ENCODE results near the gene AAK1.

DNA sequence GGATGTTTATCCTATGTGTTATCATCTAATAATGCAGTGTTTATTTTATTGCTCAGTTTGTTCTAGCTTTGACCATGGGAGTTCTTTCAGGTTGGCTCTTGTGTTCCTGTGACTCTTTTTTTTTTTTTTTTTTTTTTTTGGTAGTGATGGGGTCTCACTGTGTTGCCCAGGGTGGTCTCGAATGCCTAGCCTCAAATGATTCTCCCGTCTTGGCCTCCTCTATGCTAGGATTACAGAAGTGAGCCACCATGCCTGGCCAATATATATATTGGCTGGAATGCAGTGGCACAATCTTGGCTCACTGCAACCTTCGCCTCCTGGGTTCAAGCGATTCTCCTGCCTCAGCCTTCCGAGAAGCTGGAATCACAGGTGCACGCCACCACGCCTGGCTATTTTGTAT is 187.4 kb downstream of the AAK1 start:
- TF ChIP-seq POLR2A (IDR thresholded peaks at IDR 0.05), result no peak
- TF ChIP-seq, protein P1, sequence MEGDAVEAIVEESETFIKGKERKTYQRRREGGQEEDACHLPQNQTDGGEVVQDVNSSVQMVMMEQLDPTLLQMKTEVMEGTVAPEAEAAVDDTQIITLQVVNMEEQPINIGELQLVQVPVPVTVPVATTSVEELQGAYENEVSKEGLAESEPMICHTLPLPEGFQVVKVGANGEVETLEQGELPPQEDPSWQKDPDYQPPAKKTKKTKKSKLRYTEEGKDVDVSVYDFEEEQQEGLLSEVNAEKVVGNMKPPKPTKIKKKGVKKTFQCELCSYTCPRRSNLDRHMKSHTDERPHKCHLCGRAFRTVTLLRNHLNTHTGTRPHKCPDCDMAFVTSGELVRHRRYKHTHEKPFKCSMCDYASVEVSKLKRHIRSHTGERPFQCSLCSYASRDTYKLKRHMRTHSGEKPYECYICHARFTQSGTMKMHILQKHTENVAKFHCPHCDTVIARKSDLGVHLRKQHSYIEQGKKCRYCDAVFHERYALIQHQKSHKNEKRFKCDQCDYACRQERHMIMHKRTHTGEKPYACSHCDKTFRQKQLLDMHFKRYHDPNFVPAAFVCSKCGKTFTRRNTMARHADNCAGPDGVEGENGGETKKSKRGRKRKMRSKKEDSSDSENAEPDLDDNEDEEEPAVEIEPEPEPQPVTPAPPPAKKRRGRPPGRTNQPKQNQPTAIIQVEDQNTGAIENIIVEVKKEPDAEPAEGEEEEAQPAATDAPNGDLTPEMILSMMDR (IDR thresholded peaks at IDR 0.05), result no peak

All from lower leg skin (tissue), 3 donors.